D721Med (cell line): ENCODE data around the gene BRI3BP.
"Not testable (repeated sequence)": the region's sequence is repeated elsewhere in the genome, so short reads cannot be mapped to it uniquely, and the experiment has no call there.

Experiments
- DNase-seq: peaks from one replicate; pipeline ENCODE4 v3.0.0; 2011; ENCODE audit warnings: low spot score; ENCODE audit not compliant: insufficient read length
- FAIRE-seq: peaks from 2 replicates; lab custom pipeline; 2011; peaks lifted over from hg19 to GRCh38; lab: Jason Lieb, UNC
- TF ChIP-seq, protein P1 (sequence below): IDR thresholded peaks from 2 replicates; pipeline ENCODE4 v1.5.1; 2012; ENCODE audit warnings: mild to moderate bottlenecking, control low read depth; ENCODE audit not compliant: insufficient read depth; ENCODE audit errors: missing control alignments

The BRI3BP gene

DNA sequence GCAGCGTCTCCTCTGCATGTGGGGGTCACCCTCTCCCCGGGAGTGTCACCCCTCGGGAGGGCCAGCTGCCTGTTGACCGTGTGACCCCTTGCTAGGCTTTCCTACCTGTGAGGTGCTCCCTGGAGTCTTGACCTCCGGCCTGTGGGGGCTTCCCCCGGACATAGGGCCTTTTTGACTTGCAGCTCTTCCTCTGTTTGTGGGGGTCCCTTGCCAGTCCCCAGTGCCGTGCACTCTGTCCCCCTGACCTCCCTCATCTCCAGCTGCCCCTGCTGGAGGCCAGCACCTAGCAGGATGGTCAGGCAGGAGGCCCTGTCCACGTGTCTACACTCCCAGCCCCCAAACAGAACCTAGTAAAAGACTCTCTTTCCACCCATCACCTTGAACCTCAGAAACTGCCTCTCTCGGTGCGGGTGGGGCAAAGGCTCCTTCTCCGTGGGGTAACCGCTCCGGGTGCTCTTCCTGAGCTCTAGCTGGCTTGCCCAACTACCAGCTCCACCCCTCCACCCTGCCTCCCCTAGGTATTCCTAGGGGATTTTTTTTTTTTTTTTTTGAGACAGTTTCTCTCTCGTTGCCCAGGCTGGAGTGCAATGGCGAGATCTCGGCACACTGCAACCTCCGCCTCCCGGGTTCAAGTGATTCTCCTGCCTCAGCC lies 72.6 kb downstream of the BRI3BP start:
- no peak for DNase-seq
- no peak for FAIRE-seq
- TF ChIP-seq, protein P1, sequence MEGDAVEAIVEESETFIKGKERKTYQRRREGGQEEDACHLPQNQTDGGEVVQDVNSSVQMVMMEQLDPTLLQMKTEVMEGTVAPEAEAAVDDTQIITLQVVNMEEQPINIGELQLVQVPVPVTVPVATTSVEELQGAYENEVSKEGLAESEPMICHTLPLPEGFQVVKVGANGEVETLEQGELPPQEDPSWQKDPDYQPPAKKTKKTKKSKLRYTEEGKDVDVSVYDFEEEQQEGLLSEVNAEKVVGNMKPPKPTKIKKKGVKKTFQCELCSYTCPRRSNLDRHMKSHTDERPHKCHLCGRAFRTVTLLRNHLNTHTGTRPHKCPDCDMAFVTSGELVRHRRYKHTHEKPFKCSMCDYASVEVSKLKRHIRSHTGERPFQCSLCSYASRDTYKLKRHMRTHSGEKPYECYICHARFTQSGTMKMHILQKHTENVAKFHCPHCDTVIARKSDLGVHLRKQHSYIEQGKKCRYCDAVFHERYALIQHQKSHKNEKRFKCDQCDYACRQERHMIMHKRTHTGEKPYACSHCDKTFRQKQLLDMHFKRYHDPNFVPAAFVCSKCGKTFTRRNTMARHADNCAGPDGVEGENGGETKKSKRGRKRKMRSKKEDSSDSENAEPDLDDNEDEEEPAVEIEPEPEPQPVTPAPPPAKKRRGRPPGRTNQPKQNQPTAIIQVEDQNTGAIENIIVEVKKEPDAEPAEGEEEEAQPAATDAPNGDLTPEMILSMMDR: no peak

DNA sequence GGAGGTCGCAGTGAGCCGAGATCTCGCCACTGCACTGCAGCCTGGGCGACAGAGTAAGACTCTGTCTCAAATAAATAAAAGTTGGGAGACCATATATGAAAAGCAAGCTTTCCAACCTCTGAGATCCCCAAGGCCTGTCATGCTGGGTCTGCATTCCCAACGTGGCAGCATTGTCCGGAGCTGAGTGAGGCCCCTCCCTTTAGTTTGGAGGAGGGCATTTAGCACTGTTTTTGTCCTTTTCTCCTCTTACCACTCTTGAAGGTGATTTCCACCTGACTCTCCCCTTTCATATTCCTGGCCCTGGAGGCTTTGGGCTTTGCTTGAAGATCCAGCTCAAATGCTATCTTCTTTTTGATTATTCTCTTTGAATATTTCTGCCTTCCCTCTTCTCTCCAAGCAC lies 74.9 kb downstream of the BRI3BP start:
- TF ChIP-seq, protein P1: no peak
- DNase-seq: no peak
- no peak for FAIRE-seq

DNA sequence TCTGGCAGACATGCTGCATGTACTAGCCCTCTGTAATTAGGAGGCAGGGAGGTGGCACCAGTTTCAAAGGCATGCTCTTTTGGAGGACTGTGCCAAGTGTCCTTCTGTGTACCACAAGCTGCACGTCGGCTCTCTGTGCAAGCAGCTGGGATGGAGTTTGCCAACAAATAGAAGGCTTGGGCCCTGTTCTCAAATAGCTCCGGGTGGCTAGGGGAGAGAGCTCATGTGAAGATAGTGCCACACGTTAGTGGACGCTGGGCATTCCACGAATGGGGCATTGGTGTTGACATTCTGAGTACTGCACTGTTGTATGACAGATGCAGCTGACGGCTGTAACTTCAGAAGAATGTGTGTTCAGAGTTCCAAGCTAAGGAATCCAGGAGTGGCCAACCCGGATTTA lies 76.2 kb downstream of the BRI3BP start:
- TF ChIP-seq, protein P1: no peak
- FAIRE-seq: no peak
- DNase-seq: no peak

DNA sequence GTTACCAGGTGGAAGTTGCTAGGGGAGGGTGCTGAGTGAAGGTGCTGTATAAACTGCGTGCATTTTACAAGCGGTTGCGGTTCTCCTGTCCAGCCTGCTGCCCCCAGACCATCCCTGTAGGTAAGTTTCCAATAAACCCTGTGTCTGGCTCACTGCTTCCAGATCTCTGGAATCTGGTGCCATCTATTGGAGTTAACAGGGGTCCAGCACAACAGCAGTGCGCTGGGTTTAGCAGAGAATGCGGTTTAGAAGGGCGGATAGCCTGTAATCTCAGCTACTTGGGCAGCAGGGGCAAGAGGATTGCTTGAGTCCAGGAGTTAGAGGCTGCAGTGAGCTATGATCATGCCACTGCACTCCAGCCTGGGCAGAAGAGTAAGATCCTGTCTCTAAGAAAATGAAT lies 76.7 kb downstream of the BRI3BP start:
- peak; percentile 72 for DNase-seq
- FAIRE-seq: peak; percentile 64
- TF ChIP-seq, protein P1: peak; percentile 57

DNA sequence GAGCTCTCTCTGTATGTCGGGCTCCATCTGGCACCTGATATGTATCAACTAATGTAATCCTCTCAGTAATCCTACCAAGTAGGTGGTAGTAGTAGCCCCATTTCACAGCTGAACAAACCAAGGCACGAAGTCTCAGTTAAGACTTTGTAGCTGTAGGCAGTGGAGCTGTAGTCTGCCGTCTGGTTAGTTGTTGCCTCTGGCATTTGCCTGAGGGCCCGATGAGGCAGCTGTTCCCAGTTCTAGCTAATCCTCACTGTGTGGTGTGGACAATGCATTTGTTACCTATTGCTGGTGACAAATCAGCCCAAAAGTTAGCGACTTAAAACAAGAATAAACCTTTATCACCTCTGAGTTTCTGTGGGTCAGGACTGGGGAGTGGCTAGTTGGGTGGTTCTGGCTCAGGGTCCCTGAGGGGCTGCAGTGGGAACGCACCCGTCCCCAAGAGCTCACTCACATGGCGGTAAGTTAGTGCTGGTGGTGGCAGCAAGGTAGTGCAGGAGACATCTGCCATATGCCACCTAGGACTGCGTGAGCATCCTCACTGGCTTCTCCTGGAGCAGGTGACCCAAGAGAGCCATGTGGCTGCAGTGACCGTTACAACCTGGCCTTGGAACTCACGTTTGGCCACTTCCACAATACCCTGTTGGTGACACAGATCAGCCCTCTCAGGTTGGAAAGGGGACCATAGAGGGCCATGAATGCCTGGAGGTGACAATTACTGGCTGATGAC lies 77.4 kb downstream of the BRI3BP start:
- no peak for FAIRE-seq
- TF ChIP-seq, protein P1: no peak
- DNase-seq: no peak

DNA sequence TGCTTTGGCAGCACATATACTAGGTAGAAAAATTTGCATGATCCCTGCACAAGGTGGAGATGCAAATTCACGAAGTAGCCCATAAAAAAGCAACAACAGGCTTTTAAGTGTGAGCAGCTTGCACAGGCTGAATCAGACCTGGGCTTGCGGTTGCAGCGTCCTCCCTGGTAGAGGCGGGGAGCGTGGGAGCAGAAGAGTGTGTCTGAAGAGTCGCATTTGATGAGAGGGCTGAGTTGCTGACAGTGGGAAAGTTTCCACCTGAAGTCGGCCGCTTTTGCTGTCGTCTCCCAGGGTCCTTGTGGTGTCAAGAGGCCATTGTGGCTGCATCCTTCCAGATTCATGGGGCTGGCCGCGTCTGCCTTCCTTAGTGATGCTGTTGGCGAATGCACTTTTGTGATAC lies 78.0 kb downstream of the BRI3BP start:
- TF ChIP-seq, protein P1: no peak
- FAIRE-seq: no peak
- no peak for DNase-seq

DNA sequence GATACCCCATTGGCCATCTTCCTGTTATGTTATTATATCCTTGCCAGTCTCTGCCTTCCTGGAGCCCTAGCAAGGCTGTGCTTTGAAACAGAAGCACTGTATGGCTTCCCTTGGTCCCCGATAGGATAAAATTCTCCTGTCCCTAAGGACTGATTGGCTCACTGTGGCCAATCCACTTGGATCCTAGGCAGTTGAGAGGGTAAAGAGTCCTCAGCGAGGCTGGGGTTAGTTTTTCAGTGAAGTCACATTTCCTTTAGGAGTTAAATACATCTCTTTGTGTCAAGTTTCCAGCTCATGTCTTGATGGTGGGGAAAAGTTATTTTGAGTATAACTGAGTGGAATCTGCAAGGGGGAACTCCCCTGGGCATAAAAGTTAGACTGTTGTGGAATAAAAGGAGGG lies 79.1 kb downstream of the BRI3BP start:
- TF ChIP-seq, protein P1: no peak
- DNase-seq (no peak), FAIRE-seq (no peak)

DNA sequence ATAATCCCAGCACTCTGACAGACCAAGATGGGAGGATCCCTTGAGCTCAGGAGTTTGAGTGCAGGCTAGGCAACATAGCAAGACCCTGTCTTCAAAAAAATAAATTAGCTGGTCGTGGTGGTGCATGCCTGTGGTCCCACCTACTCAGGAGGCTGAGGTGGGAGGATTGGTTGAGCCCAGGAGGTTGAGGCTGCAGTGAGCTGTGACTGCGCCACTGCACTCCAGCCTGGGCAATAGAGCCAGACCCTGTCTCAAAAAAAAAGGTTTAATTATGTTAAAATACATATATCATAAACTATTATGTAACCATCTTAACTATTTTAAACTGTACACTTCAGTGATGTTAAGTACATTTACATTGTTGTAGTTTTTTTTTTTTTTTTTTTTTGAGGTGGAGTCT lies 80.8 kb downstream of the BRI3BP start:
- not testable (repeated sequence) for FAIRE-seq, DNase-seq
